Mesothelial cell of epicardium (in vitro differentiated cells): ENCODE measurements around the gene SIK2. TPM values are rescaled to one million over a fixed set of nuclear protein-coding genes. Genes with fewer than 3 reads are reported as not detected.
A peak's percentile ranks its signal among the peaks of the same experiment; 100 is the strongest.

Experiments
- DNase-seq, 2 experiments: peaks; one replicate each; pipeline ENCODE4 v3.0.0; 2021; ENCODE audit warnings: low spot score in 2 of 2; ENCODE audit not compliant: unreplicated experiment in 2 of 2
- H3K27ac Mint-ChIP-seq: 2 replicates; pipeline ENCODE4 v1.8.0; 2021; ENCODE audit warnings: mixed read lengths
- H3K27me3 Mint-ChIP-seq: 2 replicates; pipeline ENCODE4 v1.8.0; 2021; ENCODE audit warnings: low read depth, mixed read lengths
- H3K36me3 Mint-ChIP-seq: 2 replicates; pipeline ENCODE4 v1.8.0; 2021; ENCODE audit warnings: mixed read lengths
- H3K4me1 Mint-ChIP-seq: 2 replicates; pipeline ENCODE4 v1.8.0; 2021; ENCODE audit warnings: mixed read lengths
- H3K4me3 Mint-ChIP-seq: 2 replicates; pipeline ENCODE4 v1.8.0; 2021; ENCODE audit warnings: mild to moderate bottlenecking, moderate library complexity, mixed read lengths
- H3K9me3 Mint-ChIP-seq: 2 replicates; pipeline ENCODE4 v1.8.0; 2021; ENCODE audit warnings: mixed read lengths
- CTCF ChIP-seq: fragments of 200-600 bp; sonication (generic); IDR thresholded peaks from one replicate; pipeline ENCODE4 v1.5.0; 2021; ENCODE audit warnings: antibody characterized with exemption; ENCODE audit not compliant: unreplicated experiment
- total RNA-seq: library from RNA; stranded (reverse); gene quantifications from 3 replicates; pipeline ENCODE4 v1.2.1, GENCODE V29; 2021

SIK2 gene
- total RNA-seq, 1 donor from 2014 or later, result 17.1 TPM

- DNase-seq, result no peak
- H3K4me3 Mint-ChIP-seq, result no peak overlapping the region
- H3K27ac Mint-ChIP-seq, result no peak overlapping the region
- no peaks in the 10 kb centered on the region for H3K27me3 Mint-ChIP-seq
- TF ChIP-seq CTCF, result no peak
- H3K36me3 Mint-ChIP-seq, result no peaks in the 10 kb centered on the region
- H3K9me3 Mint-ChIP-seq, result peaks cover 3% of the 10 kb centered on the region
- no peaks in the 10 kb centered on the region for H3K4me1 Mint-ChIP-seq
These were observed 10.9 kb upstream of the SIK2 start for GRCh38 chr11:111591187-111591960.

- no peaks in the 10 kb centered on the region for H3K36me3 Mint-ChIP-seq
- H3K27me3 Mint-ChIP-seq, result no peaks in the 10 kb centered on the region
- no peak overlapping the region for H3K4me3 Mint-ChIP-seq
- no peak for DNase-seq
- H3K27ac Mint-ChIP-seq, result no peak overlapping the region
- H3K4me1 Mint-ChIP-seq, result no peaks in the 10 kb centered on the region
- no peak for TF ChIP-seq CTCF
- H3K9me3 Mint-ChIP-seq, result peaks cover 3% of the 10 kb centered on the region
These were observed 9.8 kb upstream of the SIK2 start for GRCh38 chr11:111592491-111592890.

- H3K9me3 Mint-ChIP-seq, result no peaks in the 10 kb centered on the region
- TF ChIP-seq CTCF, result no peak
- H3K4me1 Mint-ChIP-seq, result peaks cover 6% of the 10 kb centered on the region
- H3K27ac Mint-ChIP-seq, result no peak overlapping the region
- H3K27me3 Mint-ChIP-seq, result no peaks in the 10 kb centered on the region
- DNase-seq, result no peak
- H3K36me3 Mint-ChIP-seq, result no peaks in the 10 kb centered on the region
- no peak overlapping the region for H3K4me3 Mint-ChIP-seq
These were observed 5.9 kb upstream of the SIK2 start for GRCh38 chr11:111596319-111596718.

DNA sequence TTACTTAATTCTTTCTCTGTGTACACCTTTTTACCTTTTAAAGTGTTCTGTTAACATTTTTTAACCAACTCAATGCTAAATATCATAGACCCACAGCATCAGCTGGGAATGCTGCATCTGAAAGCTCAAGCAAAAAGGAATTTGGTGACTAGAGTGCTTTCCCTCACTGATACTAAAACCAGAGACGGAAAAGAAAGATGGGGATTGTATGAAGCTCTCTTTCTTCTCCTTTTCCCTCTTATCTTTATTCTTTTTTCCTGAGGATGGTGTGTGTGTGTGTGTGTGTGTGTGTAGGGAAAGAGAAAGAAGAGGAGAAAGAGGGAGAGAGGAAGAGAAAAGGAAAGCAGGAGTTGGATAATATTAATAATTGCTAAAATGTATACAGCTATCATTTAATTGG lies 4.1 kb upstream of the SIK2 start:
- DNase-seq, result no peak
- H3K4me3 Mint-ChIP-seq, result no peak overlapping the region
- no peaks in the 10 kb centered on the region for H3K36me3 Mint-ChIP-seq
- H3K9me3 Mint-ChIP-seq, result no peaks in the 10 kb centered on the region
- peaks cover 11% of the 10 kb centered on the region for H3K4me1 Mint-ChIP-seq
- H3K27me3 Mint-ChIP-seq, result no peaks in the 10 kb centered on the region
- no peak overlapping the region for H3K27ac Mint-ChIP-seq
- no peak for TF ChIP-seq CTCF

GRCh38 chr11:111598559-111598958 lies 3.7 kb upstream of the SIK2 start:
- H3K27ac Mint-ChIP-seq, result no peak overlapping the region
- no peaks in the 10 kb centered on the region for H3K36me3 Mint-ChIP-seq
- no peak for DNase-seq
- H3K27me3 Mint-ChIP-seq, result no peaks in the 10 kb centered on the region
- H3K4me3 Mint-ChIP-seq, result no peak overlapping the region
- H3K4me1 Mint-ChIP-seq, result peaks cover 15% of the 10 kb centered on the region
- H3K9me3 Mint-ChIP-seq, result no peaks in the 10 kb centered on the region
- TF ChIP-seq CTCF, result no peak

- H3K4me1 Mint-ChIP-seq, result peaks cover 30% of the 10 kb centered on the region
- H3K9me3 Mint-ChIP-seq, result no peaks in the 10 kb centered on the region
- no peak for DNase-seq
- no peaks in the 10 kb centered on the region for H3K36me3 Mint-ChIP-seq
- TF ChIP-seq CTCF, result no peak
- H3K27me3 Mint-ChIP-seq, result no peaks in the 10 kb centered on the region
- H3K4me3 Mint-ChIP-seq, result peak overlapping the region; percentile 86
- peak overlapping the region; percentile 76 for H3K27ac Mint-ChIP-seq
These were observed 642 bp upstream of the SIK2 start for GRCh38 chr11:111601636-111601978.
